Measurements from ENCODE around the gene CFAP46. TPM values are rescaled to one million over a fixed set of nuclear protein-coding genes. Genes with fewer than 3 reads are reported as not detected.

CFAP46 gene
- polyA plus RNA-seq, 1 donor from 2014 or later: 2.6 TPM

GRCh38 chr10:132881186-132881920 lies 61.0 kb downstream of the CFAP46 start:
- Histone ChIP-seq H3K79me2 (replicated peaks; ENCODE audit: insufficient read depth, low read length) (no peaks in the 10 kb centered on the region), H4K20me1 (ENCODE audit: insufficient read depth) (no peaks in the 10 kb centered on the region), H3K4me2 (ENCODE audit: low read length) (no peak overlapping the region), H3K9me3 (ENCODE audit: low read length) (no peaks in the 10 kb centered on the region), H2AFZ (ENCODE audit: low read depth, low read length) (no peak overlapping the region), H3K36me3 (ENCODE audit: insufficient read depth, low read length) (no peaks in the 10 kb centered on the region), H3K9ac (ENCODE audit: low read length) (no peak overlapping the region), H3F3A (ENCODE audit: insufficient read depth, low read length, poor library complexity, severe bottlenecking) (no peaks in the 10 kb centered on the region), H3K27ac (ENCODE audit: low read length) (no peak overlapping the region), H3K27me3 (ENCODE audit: insufficient read depth, low read depth, low read length) (no peaks in the 10 kb centered on the region), H3K4me3 (ENCODE audit: low read length) (no peak overlapping the region), H3K9me2 (ENCODE audit: insufficient read depth, low read length) (no peaks in the 10 kb centered on the region)
- TF ChIP-seq MXI1 (conservative IDR thresholded peaks at IDR 0.05; ENCODE audit: poor library complexity, severe bottlenecking): no peak
- no peak for TF ChIP-seq EP300 (conservative IDR thresholded peaks at IDR 0.05; ENCODE audit: poor library complexity, severe bottlenecking)
- TF ChIP-seq EZH2 (IDR thresholded peaks at IDR 0.05; ENCODE audit: borderline replicate concordance, insufficient read depth, low read length, poor library complexity, severe bottlenecking): no peak
- TF ChIP-seq POLR2AphosphoS5 (IDR thresholded peaks at IDR 0.05): no peak
- TF ChIP-seq SMC3 (conservative IDR thresholded peaks at IDR 0.05; ENCODE audit: poor library complexity): no peak
- TF ChIP-seq TAF1 (IDR thresholded peaks at IDR 0.05; ENCODE audit: low read depth): no peak
- TF ChIP-seq, protein P1, sequence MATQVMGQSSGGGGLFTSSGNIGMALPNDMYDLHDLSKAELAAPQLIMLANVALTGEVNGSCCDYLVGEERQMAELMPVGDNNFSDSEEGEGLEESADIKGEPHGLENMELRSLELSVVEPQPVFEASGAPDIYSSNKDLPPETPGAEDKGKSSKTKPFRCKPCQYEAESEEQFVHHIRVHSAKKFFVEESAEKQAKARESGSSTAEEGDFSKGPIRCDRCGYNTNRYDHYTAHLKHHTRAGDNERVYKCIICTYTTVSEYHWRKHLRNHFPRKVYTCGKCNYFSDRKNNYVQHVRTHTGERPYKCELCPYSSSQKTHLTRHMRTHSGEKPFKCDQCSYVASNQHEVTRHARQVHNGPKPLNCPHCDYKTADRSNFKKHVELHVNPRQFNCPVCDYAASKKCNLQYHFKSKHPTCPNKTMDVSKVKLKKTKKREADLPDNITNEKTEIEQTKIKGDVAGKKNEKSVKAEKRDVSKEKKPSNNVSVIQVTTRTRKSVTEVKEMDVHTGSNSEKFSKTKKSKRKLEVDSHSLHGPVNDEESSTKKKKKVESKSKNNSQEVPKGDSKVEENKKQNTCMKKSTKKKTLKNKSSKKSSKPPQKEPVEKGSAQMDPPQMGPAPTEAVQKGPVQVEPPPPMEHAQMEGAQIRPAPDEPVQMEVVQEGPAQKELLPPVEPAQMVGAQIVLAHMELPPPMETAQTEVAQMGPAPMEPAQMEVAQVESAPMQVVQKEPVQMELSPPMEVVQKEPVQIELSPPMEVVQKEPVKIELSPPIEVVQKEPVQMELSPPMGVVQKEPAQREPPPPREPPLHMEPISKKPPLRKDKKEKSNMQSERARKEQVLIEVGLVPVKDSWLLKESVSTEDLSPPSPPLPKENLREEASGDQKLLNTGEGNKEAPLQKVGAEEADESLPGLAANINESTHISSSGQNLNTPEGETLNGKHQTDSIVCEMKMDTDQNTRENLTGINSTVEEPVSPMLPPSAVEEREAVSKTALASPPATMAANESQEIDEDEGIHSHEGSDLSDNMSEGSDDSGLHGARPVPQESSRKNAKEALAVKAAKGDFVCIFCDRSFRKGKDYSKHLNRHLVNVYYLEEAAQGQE (IDR thresholded peaks at IDR 0.05; ENCODE audit: borderline replicate concordance): no peak
- TF ChIP-seq RAD21 (conservative IDR thresholded peaks at IDR 0.05): no peak
- TF ChIP-seq, protein P2, sequence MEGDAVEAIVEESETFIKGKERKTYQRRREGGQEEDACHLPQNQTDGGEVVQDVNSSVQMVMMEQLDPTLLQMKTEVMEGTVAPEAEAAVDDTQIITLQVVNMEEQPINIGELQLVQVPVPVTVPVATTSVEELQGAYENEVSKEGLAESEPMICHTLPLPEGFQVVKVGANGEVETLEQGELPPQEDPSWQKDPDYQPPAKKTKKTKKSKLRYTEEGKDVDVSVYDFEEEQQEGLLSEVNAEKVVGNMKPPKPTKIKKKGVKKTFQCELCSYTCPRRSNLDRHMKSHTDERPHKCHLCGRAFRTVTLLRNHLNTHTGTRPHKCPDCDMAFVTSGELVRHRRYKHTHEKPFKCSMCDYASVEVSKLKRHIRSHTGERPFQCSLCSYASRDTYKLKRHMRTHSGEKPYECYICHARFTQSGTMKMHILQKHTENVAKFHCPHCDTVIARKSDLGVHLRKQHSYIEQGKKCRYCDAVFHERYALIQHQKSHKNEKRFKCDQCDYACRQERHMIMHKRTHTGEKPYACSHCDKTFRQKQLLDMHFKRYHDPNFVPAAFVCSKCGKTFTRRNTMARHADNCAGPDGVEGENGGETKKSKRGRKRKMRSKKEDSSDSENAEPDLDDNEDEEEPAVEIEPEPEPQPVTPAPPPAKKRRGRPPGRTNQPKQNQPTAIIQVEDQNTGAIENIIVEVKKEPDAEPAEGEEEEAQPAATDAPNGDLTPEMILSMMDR (IDR thresholded peaks at IDR 0.05; ENCODE audit: poor library complexity, severe bottlenecking): no peak

DNA sequence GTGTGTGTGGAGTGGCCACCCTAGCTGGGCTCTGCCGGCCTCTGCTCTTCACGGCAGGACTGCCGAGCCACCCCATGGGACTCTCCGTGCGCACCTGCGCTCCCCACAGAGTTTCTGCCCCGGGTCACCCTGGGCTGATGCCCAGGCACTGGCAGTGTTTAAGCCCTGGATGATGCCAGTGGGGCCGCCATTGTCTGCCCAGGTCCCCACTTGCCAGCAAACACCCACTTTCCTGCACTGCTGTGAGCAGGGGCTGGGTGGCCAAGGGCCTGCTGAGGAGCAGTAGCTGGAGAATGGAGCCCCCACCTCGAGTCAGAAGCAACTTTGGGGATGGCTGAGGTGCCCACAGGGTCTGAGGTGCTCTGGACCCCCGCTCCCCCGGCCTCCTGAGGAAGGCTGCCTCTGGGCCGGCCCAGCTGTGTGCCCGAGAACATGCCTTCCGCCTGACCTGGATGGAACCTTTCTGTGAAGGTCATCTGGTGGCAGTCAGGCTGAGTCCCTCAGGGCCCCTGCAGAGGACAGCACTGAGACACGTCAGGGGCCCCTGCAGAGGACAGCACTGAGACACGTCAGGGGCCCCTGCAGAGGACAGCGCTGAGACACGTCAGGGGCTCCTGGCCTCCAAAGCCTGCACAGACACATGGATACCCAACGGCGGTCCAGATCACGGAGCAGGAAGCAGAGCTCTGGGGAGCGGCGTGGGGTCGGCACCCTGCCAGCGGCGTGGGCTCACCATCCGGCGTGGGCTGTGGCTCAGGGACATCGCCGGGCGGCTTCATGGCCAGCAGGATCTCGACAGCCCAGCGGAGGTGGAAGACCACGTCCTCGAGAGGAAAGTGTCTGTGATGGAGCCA lies 62.0 kb downstream of the CFAP46 start:
- TF ChIP-seq, protein P2 (IDR thresholded peaks at IDR 0.05; ENCODE audit: poor library complexity, severe bottlenecking): no peak
- TF ChIP-seq POLR2AphosphoS5 (IDR thresholded peaks at IDR 0.05) (no peak), EP300 (conservative IDR thresholded peaks at IDR 0.05; ENCODE audit: poor library complexity, severe bottlenecking) (no peak), SMC3 (conservative IDR thresholded peaks at IDR 0.05; ENCODE audit: poor library complexity) (no peak), MXI1 (conservative IDR thresholded peaks at IDR 0.05; ENCODE audit: poor library complexity, severe bottlenecking) (no peak), EZH2 (IDR thresholded peaks at IDR 0.05; ENCODE audit: borderline replicate concordance, insufficient read depth, low read length, poor library complexity, severe bottlenecking) (no peak), TAF1 (IDR thresholded peaks at IDR 0.05; ENCODE audit: low read depth) (no peak), RAD21 (conservative IDR thresholded peaks at IDR 0.05) (no peak)
- TF ChIP-seq, protein P1 (IDR thresholded peaks at IDR 0.05; ENCODE audit: borderline replicate concordance): no peak
- Histone ChIP-seq H3K27me3 (ENCODE audit: insufficient read depth, low read depth, low read length) (no peaks in the 10 kb centered on the region), H2AFZ (ENCODE audit: low read depth, low read length) (no peak overlapping the region), H3K9me2 (ENCODE audit: insufficient read depth, low read length) (no peaks in the 10 kb centered on the region), H4K20me1 (ENCODE audit: insufficient read depth) (no peaks in the 10 kb centered on the region), H3K79me2 (replicated peaks; ENCODE audit: insufficient read depth, low read length) (no peaks in the 10 kb centered on the region), H3K4me3 (ENCODE audit: low read length) (no peak overlapping the region), H3K9me3 (ENCODE audit: low read length) (no peaks in the 10 kb centered on the region), H3K36me3 (ENCODE audit: insufficient read depth, low read length) (no peaks in the 10 kb centered on the region), H3K4me2 (ENCODE audit: low read length) (no peak overlapping the region), H3K9ac (ENCODE audit: low read length) (no peak overlapping the region), H3K27ac (ENCODE audit: low read length) (no peak overlapping the region), H3F3A (ENCODE audit: insufficient read depth, low read length, poor library complexity, severe bottlenecking) (no peaks in the 10 kb centered on the region)

Measured in neural cell (in vitro differentiated cells).